ENCODE data around the gene RUNDC3A. TPM values are rescaled to one million over a fixed set of nuclear protein-coding genes. Genes with fewer than 3 reads are reported as not detected.

Gene RUNDC3A
- total RNA-seq = not detected
- 0.15 TPM for polyA plus RNA-seq (2013, experiment 1 of 2)
- 0.30 TPM for polyA plus RNA-seq (2013, experiment 2 of 2)
- 0 to 0.56 (median 0.09) reads per million in 172 experiments for total RNA-seq

DNA sequence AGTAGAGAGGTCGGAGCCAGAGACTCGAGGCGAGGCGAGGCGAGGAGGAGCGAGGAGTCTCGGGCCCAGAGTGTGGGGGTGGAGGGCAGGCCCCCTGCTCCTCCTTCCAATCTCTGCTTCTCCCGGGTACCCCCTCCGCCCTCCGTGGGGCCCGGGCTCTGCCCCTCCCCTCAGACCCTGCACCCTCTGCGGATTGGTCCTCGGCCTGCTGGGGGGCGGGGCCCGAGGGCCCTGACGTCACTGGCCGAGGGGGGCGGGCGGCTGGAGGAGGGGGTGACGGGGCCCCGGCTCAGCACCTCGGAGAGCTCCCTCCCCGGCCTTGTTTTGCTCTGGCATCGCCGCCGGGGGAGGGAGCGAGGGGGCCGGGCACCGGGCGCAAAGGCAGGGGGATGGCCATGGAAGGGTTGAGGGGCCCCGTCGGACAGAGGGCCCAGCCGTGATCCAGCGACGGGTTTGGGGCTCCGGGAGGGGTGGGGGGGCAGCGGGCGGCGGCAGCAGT lies at the start of gene RUNDC3A:
TSS of gene RUNDC3A (plus strand) at position 282 of the 499 bp plus-strand sequence. CDS start 232 bp downstream, outside the sequence.
- DNase-seq (peak; percentile 75 to 92 (median 84)), ATAC-seq (ENCODE audit: poor library complexity) (peak; percentile 90)
- H3K27ac Mint-ChIP-seq = no peak within 1 kb of the TSS
- Histone ChIP-seq H3K4me3 (ENCODE audit: low read length) (peak within 1 kb of the TSS; percentile 38), H3K9me3 (ENCODE audit: control insufficient read depth in 1 of 2, insufficient read depth in 1 of 2, low read length in 2 of 2) (peaks cover 0 to 5% of the 10 kb centered on the region in 2 experiments), H3K27me3 (ENCODE audit: control insufficient read depth in 1 of 2, insufficient read depth in 2 of 2, low read length in 2 of 2) (peaks cover 20 to 21% of the 10 kb centered on the region in 2 experiments), H3K27ac (ENCODE audit: low read depth in 1 of 2, low read length in 2 of 2) (no peak within 1 kb of the TSS), H3K36me3 (ENCODE audit: insufficient read depth, low read length) (no peaks in the 10 kb centered on the region), H3K4me1 (ENCODE audit: insufficient read depth, low read length) (peaks cover 26% of the 10 kb centered on the region)
- H3K9me3 Mint-ChIP-seq = no peaks in the 10 kb centered on the region
- TF ChIP-seq CTCF (IDR thresholded peaks at IDR 0.05) = no peak
- H3K36me3 Mint-ChIP-seq (ENCODE audit: low read depth) = no peaks in the 10 kb centered on the region
- H3K4me3 Mint-ChIP-seq = peak within 1 kb of the TSS; percentile 42
- ChIA-PET CTCF (interaction anchor here (0.6 to 1.2 kb wide), 2 partner anchors 98 to 200 kb away, joined by 3 read pairs; no protein-coding TSS in a partner anchor), POLR2A (interaction anchor here (0.6 to 2.3 kb wide), 5 partner anchors 18 to 342 kb away, joined by 3 to 12 read pairs (median 3); partner anchors contain the start of genes HDAC5 and UBTF)
- H3K27me3 Mint-ChIP-seq = peaks cover 55% of the 10 kb centered on the region
- intact Hi-C loops (cut with DNase I, micrococcal nuclease) = loop anchor here in 1 of 2 experiments (2.0 kb wide), 1 partner anchor 16 kb away; the partner anchor contains the start of gene SLC25A39
- H3K4me1 Mint-ChIP-seq (ENCODE audit: low read depth) = peaks cover 23% of the 10 kb centered on the region

- H3K4me1 ChIP-seq (ENCODE audit: insufficient read depth, low read length) = no peaks in the 10 kb centered on the region
- ChIA-PET CTCF (no interaction called here), POLR2A (interaction anchor here (1.3 kb wide), 1 partner anchor 68 kb away, joined by 4 read pairs; no protein-coding TSS in a partner anchor)
- H3K36me3 Mint-ChIP-seq (ENCODE audit: low read depth) = no peaks in the 10 kb centered on the region
- no peak for DNase-seq
- intact Hi-C loops (cut with DNase I, micrococcal nuclease) = no loop called here
- H3K27ac Mint-ChIP-seq = no peak overlapping the region
- no peaks in the 10 kb centered on the region for H3K27me3 Mint-ChIP-seq
- H3K4me3 ChIP-seq (ENCODE audit: low read length) = no peak overlapping the region
- no peaks in the 10 kb centered on the region for H3K9me3 ChIP-seq (ENCODE audit: control insufficient read depth in 1 of 2, insufficient read depth in 1 of 2, low read length in 2 of 2)
- H3K9me3 Mint-ChIP-seq = no peaks in the 10 kb centered on the region
- no peaks in the 10 kb centered on the region for H3K36me3 ChIP-seq (ENCODE audit: insufficient read depth, low read length)
- no peak for ATAC-seq (ENCODE audit: poor library complexity)
- H3K27ac ChIP-seq (ENCODE audit: low read depth in 1 of 2, low read length in 2 of 2) = no peak overlapping the region
- H3K27me3 ChIP-seq (ENCODE audit: control insufficient read depth in 1 of 2, insufficient read depth in 2 of 2, low read length in 2 of 2) = no peaks in the 10 kb centered on the region
- H3K4me3 Mint-ChIP-seq = no peak overlapping the region
- H3K4me1 Mint-ChIP-seq (ENCODE audit: low read depth) = no peaks in the 10 kb centered on the region
- no peak for TF ChIP-seq CTCF (IDR thresholded peaks at IDR 0.05)
Observed at GRCh38 chr17:44258811-44259351, 49.5 kb upstream of the RUNDC3A start.

- no peaks in the 10 kb centered on the region for H3K4me1 Mint-ChIP-seq (ENCODE audit: low read depth)
- Histone ChIP-seq H3K9me3 (ENCODE audit: control insufficient read depth in 1 of 2, insufficient read depth in 1 of 2, low read length in 2 of 2) (no peaks in the 10 kb centered on the region), H3K27ac (ENCODE audit: low read depth in 1 of 2, low read length in 2 of 2) (no peak overlapping the region), H3K4me1 (ENCODE audit: insufficient read depth, low read length) (no peaks in the 10 kb centered on the region), H3K27me3 (ENCODE audit: control insufficient read depth in 1 of 2, insufficient read depth in 2 of 2, low read length in 2 of 2) (no peaks in the 10 kb centered on the region), H3K4me3 (ENCODE audit: low read length) (no peak overlapping the region), H3K36me3 (ENCODE audit: insufficient read depth, low read length) (no peaks in the 10 kb centered on the region)
- POLR2A ChIA-PET = no interaction called here
- no peak overlapping the region for H3K27ac Mint-ChIP-seq
- H3K4me3 Mint-ChIP-seq = no peak overlapping the region
- intact Hi-C loops (cut with DNase I, micrococcal nuclease) = no loop called here
- CTCF ChIA-PET = no interaction called here
- ATAC-seq (ENCODE audit: poor library complexity) (no peak), DNase-seq (no peak)
- no peaks in the 10 kb centered on the region for H3K9me3 Mint-ChIP-seq
- no peak for TF ChIP-seq CTCF (IDR thresholded peaks at IDR 0.05)
- H3K27me3 Mint-ChIP-seq = no peaks in the 10 kb centered on the region
- no peaks in the 10 kb centered on the region for H3K36me3 Mint-ChIP-seq (ENCODE audit: low read depth)
Observed at GRCh38 chr17:44260296-44260695, 48.1 kb upstream of the RUNDC3A start.

Measured in CD4-positive, alpha-beta T cell (primary cell).